ENCODE data around the gene IL5RA. TPM values are rescaled to one million over a fixed set of nuclear protein-coding genes. Genes with fewer than 3 reads are reported as not detected.

The IL5RA gene
- total RNA-seq, 1 experiment from 2014 or later, result not detected

DNA sequence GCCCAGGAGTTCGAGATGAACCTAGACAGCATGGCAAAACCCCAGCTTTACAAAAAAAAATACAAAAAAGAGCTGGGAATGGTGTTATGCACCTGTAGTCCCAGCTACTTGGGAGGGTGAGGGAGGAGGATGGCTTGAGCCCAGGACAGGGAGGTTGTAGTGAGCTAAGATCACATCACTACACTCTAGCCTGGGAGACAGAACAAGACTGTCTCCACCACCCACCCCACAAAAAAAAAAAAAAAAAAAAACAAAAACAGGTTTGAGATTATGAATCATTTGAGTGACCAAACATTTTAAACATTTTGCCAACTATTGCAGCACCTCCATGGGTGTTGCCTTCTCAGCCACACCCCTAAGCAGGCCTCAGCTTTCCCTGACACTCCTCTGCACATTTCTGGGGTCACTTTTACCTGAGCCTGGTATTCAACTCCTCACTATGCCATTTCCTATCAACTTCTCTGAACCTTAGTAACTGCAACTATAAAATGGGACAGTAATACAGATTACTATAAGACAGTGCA is 41.8 kb downstream of the IL5RA start:
- H4K20me1 ChIP-seq (ENCODE audit: insufficient read depth), result no peaks in the 10 kb centered on the region
- ChIA-PET POLR2A (no interaction called here), RAD21 (ENCODE audit: low non-redundant PET in 1 of 2, low total read pairs in 2 of 2, uncharacterized antibody in 2 of 2, unreplicated experiment in 2 of 2) (no interaction called here), CTCF (no interaction called here)
- H3K79me2 ChIP-seq (ENCODE audit: insufficient read depth, low read length), result no peaks in the 10 kb centered on the region
- H2AFZ ChIP-seq (ENCODE audit: low read depth, low read length, poor library complexity, severe bottlenecking), result no peak overlapping the region
- peaks cover 0 to 4% of the 10 kb centered on the region in 2 experiments; a peak in 1 of 4 replicates for H3K4me1 ChIP-seq (ENCODE audit: control insufficient read depth in 1 of 2, insufficient read depth in 2 of 2, low read length in 2 of 2)
- TF ChIP-seq, protein P1, sequence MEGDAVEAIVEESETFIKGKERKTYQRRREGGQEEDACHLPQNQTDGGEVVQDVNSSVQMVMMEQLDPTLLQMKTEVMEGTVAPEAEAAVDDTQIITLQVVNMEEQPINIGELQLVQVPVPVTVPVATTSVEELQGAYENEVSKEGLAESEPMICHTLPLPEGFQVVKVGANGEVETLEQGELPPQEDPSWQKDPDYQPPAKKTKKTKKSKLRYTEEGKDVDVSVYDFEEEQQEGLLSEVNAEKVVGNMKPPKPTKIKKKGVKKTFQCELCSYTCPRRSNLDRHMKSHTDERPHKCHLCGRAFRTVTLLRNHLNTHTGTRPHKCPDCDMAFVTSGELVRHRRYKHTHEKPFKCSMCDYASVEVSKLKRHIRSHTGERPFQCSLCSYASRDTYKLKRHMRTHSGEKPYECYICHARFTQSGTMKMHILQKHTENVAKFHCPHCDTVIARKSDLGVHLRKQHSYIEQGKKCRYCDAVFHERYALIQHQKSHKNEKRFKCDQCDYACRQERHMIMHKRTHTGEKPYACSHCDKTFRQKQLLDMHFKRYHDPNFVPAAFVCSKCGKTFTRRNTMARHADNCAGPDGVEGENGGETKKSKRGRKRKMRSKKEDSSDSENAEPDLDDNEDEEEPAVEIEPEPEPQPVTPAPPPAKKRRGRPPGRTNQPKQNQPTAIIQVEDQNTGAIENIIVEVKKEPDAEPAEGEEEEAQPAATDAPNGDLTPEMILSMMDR (IDR thresholded peaks at IDR 0.05 in 2 of 3, conservative IDR thresholded peaks at IDR 0.05 in 1 of 3; ENCODE audit: borderline replicate concordance in 1 of 3, insufficient read depth in 1 of 3, low read depth in 2 of 3, low read length in 2 of 3), result no peak
- TF ChIP-seq SP1 (IDR thresholded peaks at IDR 0.05; ENCODE audit: low read depth) (no peak), TCF7L2 (IDR thresholded peaks at IDR 0.05; ENCODE audit: borderline replicate concordance, extremely low read depth, insufficient read depth, insufficient read length) (no peak), SIN3A (IDR thresholded peaks at IDR 0.05; ENCODE audit: low read depth) (no peak), EZH2 (IDR thresholded peaks at IDR 0.05) (no peak), ZFX (IDR thresholded peaks at IDR 0.05) (no peak), YY1 (IDR thresholded peaks at IDR 0.05; ENCODE audit: extremely low read depth, insufficient replicate concordance, low read depth, low read length) (no peak), JUND (IDR thresholded peaks at IDR 0.05) (no peak), SRF (IDR thresholded peaks at IDR 0.05; ENCODE audit: low read depth) (no peak), CEBPB (IDR thresholded peaks at IDR 0.05; ENCODE audit: low read depth) (no peak), EGR1 (IDR thresholded peaks at IDR 0.05; ENCODE audit: low read depth) (no peak), CBX3 (IDR thresholded peaks at IDR 0.05; ENCODE audit: low read depth) (no peak), POLR2AphosphoS5 (IDR thresholded peaks at IDR 0.05; ENCODE audit: low read depth, low read length) (no peak), POLR2A (IDR thresholded peaks at IDR 0.05; ENCODE audit: borderline replicate concordance, extremely low read depth, insufficient read depth, insufficient read length) (no peak), ELF1 (IDR thresholded peaks at IDR 0.05; ENCODE audit: borderline replicate concordance, low read depth) (no peak), ZNF274 (IDR thresholded peaks at IDR 0.05; ENCODE audit: low read depth, low read length) (no peak), EZH2phosphoT487 (IDR thresholded peaks at IDR 0.05; ENCODE audit: borderline replicate concordance) (no peak)
- TF ChIP-seq, protein P2, sequence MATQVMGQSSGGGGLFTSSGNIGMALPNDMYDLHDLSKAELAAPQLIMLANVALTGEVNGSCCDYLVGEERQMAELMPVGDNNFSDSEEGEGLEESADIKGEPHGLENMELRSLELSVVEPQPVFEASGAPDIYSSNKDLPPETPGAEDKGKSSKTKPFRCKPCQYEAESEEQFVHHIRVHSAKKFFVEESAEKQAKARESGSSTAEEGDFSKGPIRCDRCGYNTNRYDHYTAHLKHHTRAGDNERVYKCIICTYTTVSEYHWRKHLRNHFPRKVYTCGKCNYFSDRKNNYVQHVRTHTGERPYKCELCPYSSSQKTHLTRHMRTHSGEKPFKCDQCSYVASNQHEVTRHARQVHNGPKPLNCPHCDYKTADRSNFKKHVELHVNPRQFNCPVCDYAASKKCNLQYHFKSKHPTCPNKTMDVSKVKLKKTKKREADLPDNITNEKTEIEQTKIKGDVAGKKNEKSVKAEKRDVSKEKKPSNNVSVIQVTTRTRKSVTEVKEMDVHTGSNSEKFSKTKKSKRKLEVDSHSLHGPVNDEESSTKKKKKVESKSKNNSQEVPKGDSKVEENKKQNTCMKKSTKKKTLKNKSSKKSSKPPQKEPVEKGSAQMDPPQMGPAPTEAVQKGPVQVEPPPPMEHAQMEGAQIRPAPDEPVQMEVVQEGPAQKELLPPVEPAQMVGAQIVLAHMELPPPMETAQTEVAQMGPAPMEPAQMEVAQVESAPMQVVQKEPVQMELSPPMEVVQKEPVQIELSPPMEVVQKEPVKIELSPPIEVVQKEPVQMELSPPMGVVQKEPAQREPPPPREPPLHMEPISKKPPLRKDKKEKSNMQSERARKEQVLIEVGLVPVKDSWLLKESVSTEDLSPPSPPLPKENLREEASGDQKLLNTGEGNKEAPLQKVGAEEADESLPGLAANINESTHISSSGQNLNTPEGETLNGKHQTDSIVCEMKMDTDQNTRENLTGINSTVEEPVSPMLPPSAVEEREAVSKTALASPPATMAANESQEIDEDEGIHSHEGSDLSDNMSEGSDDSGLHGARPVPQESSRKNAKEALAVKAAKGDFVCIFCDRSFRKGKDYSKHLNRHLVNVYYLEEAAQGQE (IDR thresholded peaks at IDR 0.05; ENCODE audit: low read depth), result no peak
- TF ChIP-seq, protein P3, sequence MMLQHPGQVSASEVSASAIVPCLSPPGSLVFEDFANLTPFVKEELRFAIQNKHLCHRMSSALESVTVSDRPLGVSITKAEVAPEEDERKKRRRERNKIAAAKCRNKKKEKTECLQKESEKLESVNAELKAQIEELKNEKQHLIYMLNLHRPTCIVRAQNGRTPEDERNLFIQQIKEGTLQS (IDR thresholded peaks at IDR 0.05), result no peak
- TF ChIP-seq, protein P4, sequence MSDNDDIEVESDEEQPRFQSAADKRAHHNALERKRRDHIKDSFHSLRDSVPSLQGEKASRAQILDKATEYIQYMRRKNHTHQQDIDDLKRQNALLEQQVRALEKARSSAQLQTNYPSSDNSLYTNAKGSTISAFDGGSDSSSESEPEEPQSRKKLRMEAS (IDR thresholded peaks at IDR 0.05), result no peak
- no peak for ATAC-seq
- H3K9me3 ChIP-seq (ENCODE audit: control insufficient read depth in 1 of 2, insufficient read depth in 1 of 2, low read depth in 1 of 2, low read length in 2 of 2), result no peaks in the 10 kb centered on the region
- H3K36me3 ChIP-seq (ENCODE audit: control insufficient read depth in 1 of 2, insufficient read depth in 2 of 2, low read length in 2 of 2), result no peaks in the 10 kb centered on the region
- no peak overlapping the region for H3K4me2 ChIP-seq (ENCODE audit: low read length)
- no TSS peak for BruUV-seq (replicated peaks)
- H3K4me3 ChIP-seq (replicated peaks in 1 of 2; ENCODE audit: low read depth in 1 of 2, low read length in 2 of 2), result no peak overlapping the region
- H3K27ac ChIP-seq (ENCODE audit: low read depth, low read length), result no peak overlapping the region
- no peak overlapping the region for H3K9ac ChIP-seq (ENCODE audit: low read length)
- 0 out of 2 replicates have a peak, but pooled peaks cover 3% of the 10 kb centered on the region for H3K27me3 ChIP-seq (ENCODE audit: insufficient read depth, low read length)
- no peak for DNase-seq (ENCODE audit: low read depth, low spot score)
- no peaks in the 10 kb centered on the region for H3K9me2 ChIP-seq (ENCODE audit: insufficient read depth)
- intact Hi-C loops (cut with micrococcal nuclease), result no loop called here
